ENCODE results near the gene CDH12. TPM values are rescaled to one million over a fixed set of nuclear protein-coding genes. Genes with fewer than 3 reads are reported as not detected.
A peak's percentile ranks its signal among the peaks of the same experiment; 100 is the strongest.
"Not testable (repeated sequence)": the region's sequence is repeated elsewhere in the genome, so short reads cannot be mapped to it uniquely, and the experiment has no call there.

The CDH12 gene
- total RNA-seq, 1 donor from 2014 or later = 0.09 TPM

DNA sequence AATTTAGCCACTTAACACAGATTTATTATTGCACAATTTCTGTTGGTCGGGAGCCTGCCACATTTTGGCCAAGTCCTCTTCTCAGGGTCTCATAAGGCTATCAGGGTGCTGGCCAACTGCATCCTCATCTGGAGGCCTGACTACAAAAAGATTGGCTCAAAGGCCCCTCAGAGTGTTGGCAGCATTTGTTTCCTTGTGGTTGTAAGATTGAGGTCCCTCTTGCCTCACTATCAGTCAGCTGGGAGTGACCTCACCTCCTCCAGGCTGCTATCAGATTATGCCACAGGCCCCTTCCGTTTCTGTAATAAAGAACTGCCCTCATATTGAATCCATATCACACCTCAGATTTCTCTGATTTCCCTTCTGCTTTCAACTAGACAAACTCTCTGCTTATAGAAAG, 698.4 kb downstream of the CDH12 start:
- not testable (repeated sequence) for DNase-seq (ENCODE audit: low spot score)

- not testable (repeated sequence) for DNase-seq (ENCODE audit: low spot score)
These were observed 701.3 kb downstream of the CDH12 start for GRCh38 chr5:22151801-22152200.

- DNase-seq (ENCODE audit: low spot score) = not testable (repeated sequence)
These were observed 712.7 kb downstream of the CDH12 start for GRCh38 chr5:22140418-22140817.

- DNase-seq (ENCODE audit: low spot score) = not testable (repeated sequence)
These were observed 713.4 kb downstream of the CDH12 start for GRCh38 chr5:22139662-22140300.

- no peak for DNase-seq (ENCODE audit: low spot score)
These were observed 741.8 kb downstream of the CDH12 start for GRCh38 chr5:22111320-22111719.

- no peak for DNase-seq (ENCODE audit: low spot score)
These were observed 743.8 kb downstream of the CDH12 start for GRCh38 chr5:22109315-22109714.

DNA sequence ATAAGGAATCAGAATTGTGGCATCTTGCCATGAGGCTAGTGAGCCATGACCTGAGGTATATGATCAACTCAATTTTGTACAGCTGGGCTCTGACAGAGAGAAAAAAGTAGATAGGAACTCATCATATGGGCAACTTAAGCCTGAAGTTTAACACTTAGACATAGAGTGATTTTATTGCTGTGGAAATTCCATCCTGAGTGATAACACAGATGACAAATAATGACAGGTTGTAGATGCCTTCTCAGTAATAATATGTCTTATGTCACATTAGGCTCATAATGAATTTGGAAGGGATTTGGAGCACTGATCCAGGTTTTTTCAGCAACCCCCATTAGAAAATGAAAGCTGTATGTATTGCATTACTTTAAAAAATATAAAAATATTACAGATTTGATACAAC, 744.6 kb downstream of the CDH12 start:
- DNase-seq (ENCODE audit: low spot score) = no peak

GRCh38 chr5:22102823-22103359, 750.3 kb downstream of the CDH12 start:
- DNase-seq (ENCODE audit: low spot score) = no peak

GRCh38 chr5:22088517-22088916, 764.6 kb downstream of the CDH12 start:
- DNase-seq (ENCODE audit: low spot score) = no peak

- DNase-seq (ENCODE audit: low spot score) = no peak
These were observed 773.6 kb downstream of the CDH12 start for GRCh38 chr5:22079566-22079965.

DNA sequence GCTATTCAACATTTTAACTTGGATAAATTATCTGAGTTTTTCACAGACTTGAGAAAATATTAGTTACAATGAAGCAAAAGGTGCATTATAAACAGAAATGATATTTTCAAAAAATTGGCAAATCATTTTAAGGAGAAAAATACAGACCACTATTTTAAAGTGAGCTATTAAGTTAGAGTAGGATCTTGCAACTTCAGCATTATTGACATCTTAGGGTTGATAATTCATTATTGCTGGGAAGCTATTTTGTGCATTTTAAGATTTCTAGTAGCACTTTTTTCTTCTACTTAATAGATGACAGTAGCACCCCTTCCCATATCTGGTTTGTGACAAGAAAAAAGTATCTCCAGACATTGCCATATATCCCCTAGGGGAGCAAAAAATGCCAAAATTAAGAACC, 774.1 kb downstream of the CDH12 start:
- DNase-seq (ENCODE audit: low spot score) = no peak

DNA sequence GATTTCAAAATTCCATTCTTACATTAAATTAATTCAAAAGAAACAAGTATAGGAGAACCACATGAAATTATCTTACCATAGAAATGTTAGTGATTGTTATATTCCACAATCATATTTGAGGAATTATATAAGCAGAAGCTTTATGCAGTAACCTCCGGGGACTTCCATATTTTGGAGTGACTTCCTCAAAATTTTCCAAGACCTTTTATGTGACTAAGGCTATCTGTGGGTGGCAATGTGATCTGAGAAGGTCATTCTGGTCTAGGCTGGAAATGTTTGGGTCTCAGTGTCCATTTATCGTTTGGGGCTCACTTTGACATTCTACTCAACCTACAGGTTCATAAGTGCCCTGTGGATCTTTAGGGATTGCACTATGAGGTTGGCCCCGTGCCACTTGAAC, 776.6 kb downstream of the CDH12 start:
- no peak for DNase-seq (ENCODE audit: low spot score)

- DNase-seq (ENCODE audit: low spot score) = peak; percentile 36
These were observed 782.9 kb downstream of the CDH12 start for GRCh38 chr5:22070186-22070728.

GRCh38 chr5:22063717-22064116, 789.4 kb downstream of the CDH12 start:
- DNase-seq (ENCODE audit: low spot score) = no peak

- DNase-seq (ENCODE audit: low spot score) = no peak
These were observed 794.5 kb downstream of the CDH12 start for GRCh38 chr5:22058620-22059019.

GRCh38 chr5:22057012-22057411, 796.1 kb downstream of the CDH12 start:
- DNase-seq (ENCODE audit: low spot score) = no peak

GRCh38 chr5:22056601-22057000, 796.5 kb downstream of the CDH12 start:
- no peak for DNase-seq (ENCODE audit: low spot score)

DNA sequence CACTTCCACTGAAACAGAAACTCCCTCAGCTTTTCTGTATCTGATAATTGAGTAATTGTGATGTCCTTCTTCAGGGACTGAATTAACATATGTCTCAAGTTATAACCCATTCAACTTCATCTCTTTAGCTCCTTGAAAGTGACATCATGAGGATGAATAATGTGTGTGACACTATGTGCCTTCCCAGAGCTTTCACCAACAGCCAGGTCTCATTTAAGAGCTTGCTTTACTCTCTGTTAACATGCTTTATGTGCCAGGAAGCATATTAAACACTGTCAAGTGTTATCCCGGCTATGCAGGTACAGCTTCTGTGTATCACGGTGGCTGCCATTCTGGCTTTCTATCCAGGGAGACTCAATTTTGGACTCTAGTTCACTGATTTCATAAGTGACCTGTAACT, 799.9 kb downstream of the CDH12 start:
- DNase-seq (ENCODE audit: low spot score) = no peak

DNA sequence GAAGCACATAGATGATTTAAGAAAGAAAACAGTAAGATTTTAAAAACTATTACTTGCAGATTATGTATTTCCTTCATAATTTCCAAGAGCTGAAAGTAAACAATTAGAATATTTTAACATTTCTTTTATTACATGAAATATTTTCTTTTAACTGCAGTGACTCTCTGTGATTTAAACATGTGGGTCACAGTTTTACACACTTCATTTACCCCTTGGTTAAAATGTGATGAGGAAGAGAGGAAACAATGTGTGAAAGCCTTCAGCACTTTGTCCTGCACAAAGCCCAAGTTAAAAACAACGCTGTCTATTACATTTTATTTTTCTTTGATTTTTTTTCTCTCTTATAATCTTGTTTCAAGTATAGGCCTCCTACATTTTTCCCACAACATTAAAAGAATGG, 801.3 kb downstream of the CDH12 start:
- DNase-seq (ENCODE audit: low spot score) = no peak

DNA sequence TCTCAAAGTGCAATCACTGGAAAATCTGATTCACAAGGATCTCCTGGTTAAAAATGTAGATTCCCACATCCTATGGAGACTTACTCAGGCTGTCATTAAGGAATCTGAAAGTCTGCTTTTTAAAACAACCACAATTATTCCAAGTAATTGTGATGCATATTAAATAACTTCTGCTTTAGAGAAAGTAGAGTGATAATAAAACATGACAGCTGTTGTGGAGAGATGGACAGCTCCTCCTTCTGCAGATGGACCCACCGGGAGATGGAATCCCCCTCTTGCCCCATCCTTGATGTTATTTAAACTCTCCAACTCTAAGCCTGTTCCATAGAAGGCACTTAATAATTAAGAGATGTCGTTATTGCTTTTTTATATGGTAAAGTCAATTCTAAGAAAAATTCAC, 802.2 kb downstream of the CDH12 start:
- no peak for DNase-seq (ENCODE audit: low spot score)

DNA sequence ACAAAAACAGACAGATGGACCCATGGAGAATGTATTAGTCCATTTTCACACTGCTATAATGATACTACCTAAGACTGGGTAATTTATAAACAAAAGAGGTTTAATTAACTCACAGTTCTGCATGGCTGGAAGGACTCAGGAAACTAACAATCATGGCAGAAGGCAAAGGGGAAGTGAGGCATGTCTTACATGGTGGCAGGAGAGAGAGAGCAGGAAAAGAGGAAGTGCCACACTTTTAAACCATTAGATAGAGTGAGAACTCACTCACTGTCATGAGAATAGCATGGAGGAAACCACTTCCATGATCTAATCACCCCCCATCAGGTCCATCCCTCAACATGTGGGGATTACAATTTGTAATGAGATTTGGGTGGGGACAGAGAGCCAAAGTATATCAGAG, 808.9 kb downstream of the CDH12 start:
- DNase-seq (ENCODE audit: low spot score) = no peak

DNA sequence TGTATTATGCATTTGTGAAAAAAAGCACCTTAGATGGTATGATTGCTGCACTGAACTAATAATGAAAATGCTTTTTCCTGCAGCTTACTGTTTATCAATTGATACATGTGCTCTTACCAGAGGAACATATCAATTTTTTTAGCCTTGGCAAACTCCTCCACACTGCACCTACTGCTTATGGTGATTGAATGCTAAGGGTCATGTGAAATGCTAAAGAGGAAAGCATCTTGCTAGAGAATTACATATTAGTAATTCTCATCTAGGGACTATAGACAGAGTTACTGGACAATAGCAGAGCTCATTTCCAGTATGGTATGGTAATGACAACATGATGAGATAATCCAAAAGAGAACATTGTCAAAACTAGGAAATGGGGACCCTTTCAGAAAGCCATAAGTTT, 817.1 kb downstream of the CDH12 start:
- no peak for DNase-seq (ENCODE audit: low spot score)

GRCh38 chr5:22033066-22033465, 820.1 kb downstream of the CDH12 start:
- no peak for DNase-seq (ENCODE audit: low spot score)

DNA sequence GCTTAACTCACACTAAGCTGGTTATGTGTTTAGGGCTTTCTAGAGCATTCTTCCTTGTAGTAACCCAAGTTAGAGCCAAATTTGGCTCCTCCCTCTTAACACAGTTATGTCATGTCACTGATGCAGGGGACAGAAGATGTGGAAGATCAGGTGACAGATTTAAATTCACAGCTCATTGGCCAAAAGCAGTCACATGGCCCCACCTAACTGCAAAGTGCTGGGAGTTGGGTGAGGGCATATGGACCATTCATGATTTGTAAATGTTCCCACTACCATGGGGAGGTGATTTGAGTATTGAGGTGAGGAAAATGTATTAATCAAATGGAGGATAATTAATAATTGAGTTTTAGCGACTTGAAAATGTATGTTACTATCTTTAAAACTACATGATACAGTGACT, 829.4 kb downstream of the CDH12 start:
- no peak for DNase-seq (ENCODE audit: low spot score)
